ENCODE measurements around the gene GPR45.

DNA sequence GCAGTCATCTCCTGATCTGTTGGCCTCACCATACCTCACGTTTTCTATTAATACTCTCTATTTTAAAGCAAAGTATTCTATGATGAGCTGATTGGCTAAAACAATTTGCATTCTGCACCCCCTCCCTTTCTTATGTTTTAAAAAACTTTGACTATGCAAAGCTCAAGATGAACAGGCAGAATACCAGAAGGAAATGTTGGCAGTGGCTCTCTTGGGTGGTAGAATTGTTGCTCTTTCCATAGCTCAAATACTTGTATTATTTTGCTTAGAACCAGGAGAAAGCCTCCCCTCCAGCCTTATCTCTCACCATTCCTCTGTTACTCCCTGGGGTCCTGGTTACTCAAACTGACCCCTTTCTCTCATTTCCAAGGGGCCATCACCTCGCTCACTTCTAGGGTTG lies 14.4 kb downstream of the GPR45 start:
- no peak for TF ChIP-seq POLR2AphosphoS5 (IDR thresholded peaks at IDR 0.05; ENCODE audit: low read depth, low read length)
- TF ChIP-seq POLR2A (IDR thresholded peaks at IDR 0.05; ENCODE audit: low read depth, low read length), result no peak
- no peak for TF ChIP-seq SPI1 (IDR thresholded peaks at IDR 0.05; ENCODE audit: low read depth, low read length)
- no peak for TF ChIP-seq TAF1 (IDR thresholded peaks at IDR 0.05; ENCODE audit: low read depth, low read length)
- no peak for TF ChIP-seq POU2F2 (IDR thresholded peaks at IDR 0.05; ENCODE audit: low read depth, low read length)

Data from GM12891 (cell line).